Upper lobe of left lung (tissue), 6 donors: ENCODE data around the gene SH2D3C. TPM values are rescaled to one million over a fixed set of nuclear protein-coding genes. Genes with fewer than 3 reads are reported as not detected.
A peak's percentile ranks its signal among the peaks of the same experiment; 100 is the strongest.

Experiments
- ATAC-seq, 2 donors: fragments of 200-7000 bp; cut with Tn5 transposase; one replicate each; pipeline ENCODE4 v1.9.1; 2022; ENCODE audit warnings: mild to moderate bottlenecking in 2 of 2, moderate library complexity in 2 of 2; ENCODE audit not compliant: low FRiP score in 2 of 2
- DNase-seq, 2 donors: peaks; one replicate each; pipeline ENCODE4 v3.0.0-alpha.2; 2019 to 2020
- H3K27ac ChIP-seq, 4 donors: fragments of 200-600 bp; sonication (generic); one replicate each; pipeline ENCODE4 v1.5.1; 2016 to 2019
- H3K27me3 ChIP-seq, 4 donors: fragments of 200-600 bp; sonication (generic); one replicate each; pipeline ENCODE4 v1.5.1; 2017 to 2019
- H3K36me3 ChIP-seq, 4 donors: fragments of 200-600 bp; sonication (generic); one replicate each; pipeline ENCODE4 v1.5.1; 2016 to 2019
- H3K4me1 ChIP-seq, 4 donors: fragments of 200-600 bp; sonication (generic); one replicate each; pipeline ENCODE4 v1.5.1; 2018 to 2019
- H3K4me3 ChIP-seq, 4 donors: fragments of 200-600 bp; sonication (generic); one replicate each; pipeline ENCODE4 v1.5.1; 2017 to 2019; ENCODE audit warnings: mild to moderate bottlenecking in 2 of 4, moderate library complexity in 1 of 4
- H3K9me3 ChIP-seq, 4 donors: fragments of 200-600 bp; sonication (generic); one replicate each; pipeline ENCODE4 v1.5.1; 2018 to 2019
- CTCF ChIP-seq, 6 experiments: fragments of 450-650 bp in 4 of 6; fragments of 200-600 bp in 2 of 6; sonication (generic) in 2 of 6; IDR thresholded peaks; one replicate each; pipeline ENCODE4 v1.5.1; 2016 to 2019; ENCODE audit warnings: antibody characterized with exemption in 6 of 6
- EP300 ChIP-seq, 4 donors: sonication (generic); formaldehyde crosslinking; IDR thresholded peaks; one replicate each; pipeline ENCODE4 v1.5.1; 2017; ENCODE audit warnings: antibody characterized with exemption in 4 of 4, control low read depth in 2 of 4
- POLR2A ChIP-seq, 4 donors: fragments of 450-650 bp; IDR thresholded peaks; one replicate each; pipeline ENCODE4 v1.5.1; 2016 to 2017; ENCODE audit warnings: antibody characterized with exemption in 4 of 4, mild to moderate bottlenecking in 2 of 4
- POLR2AphosphoS5 ChIP-seq, 2 donors: sonication (generic); formaldehyde crosslinking; IDR thresholded peaks; one replicate each; pipeline ENCODE4 v1.5.1; 2017; ENCODE audit warnings: antibody characterized with exemption in 2 of 2
- WGBS, 2 donors: methylation state at CpG; one replicate each; pipeline ENCODE4 v1.1.5; 2017 to 2018; 5-methylcytosine and 5-hydroxymethylcytosine counted together
- total RNA-seq, 6 donors: library from RNA; depleted of rRNA in 4 of 6; stranded (reverse); fragments of >200 nt in 4 of 6; gene quantifications; one replicate each; pipeline versions ENCODE4 v1.1.0 to v1.2.1, GENCODE V29; 2016 to 2021
- donor health status: DM: no; HTN: no; CAD: no; lungs with moderate emphysema.
- donor health status: DM: no; HTN: yes; CAD: no; lungs with severe emphysema.

SH2D3C gene
- total RNA-seq, 6 donors from 2014 or later, result 17.5 to 90.4 (median 37.5) TPM

- H3K36me3 ChIP-seq, result peaks cover 0 to 95% (median 75%) of the 10 kb centered on the region in 4 donors
- H3K27ac ChIP-seq, result no peak overlapping the region
- no peaks in the 10 kb centered on the region for H3K9me3 ChIP-seq
- ATAC-seq (no peak), DNase-seq (peak in 1 of 2 donors; percentile 68)
- H3K27me3 ChIP-seq, result no peaks in the 10 kb centered on the region
- no peak overlapping the region for H3K4me3 ChIP-seq
- WGBS, 2 donors, result 93 to 94% methylated on average over 5 to 19 of the region's 19 CpGs
- no peak for TF ChIP-seq CTCF (IDR thresholded peaks at IDR 0.05)
- no peak for TF ChIP-seq EP300 (IDR thresholded peaks at IDR 0.05)
- TF ChIP-seq POLR2AphosphoS5 (IDR thresholded peaks at IDR 0.05), result no peak
- no peak for TF ChIP-seq POLR2A (IDR thresholded peaks at IDR 0.05)
- peaks cover 18 to 35% (median 24%) of the 10 kb centered on the region in 4 donors for H3K4me1 ChIP-seq
These were observed 33.9 kb downstream of the SH2D3C start for GRCh38 chr9:127744398-127745110.

- WGBS, 2 donors, result 62 to 83% methylated on average over 24 to 25 of the region's 33 CpGs
- DNase-seq, result peak; percentile 39 to 80
- H3K4me3 ChIP-seq, result peak overlapping the region in 3 of 4 donors; percentile 29 to 41 (median 32)
- no peak for TF ChIP-seq EP300 (IDR thresholded peaks at IDR 0.05)
- no peak for TF ChIP-seq POLR2A (IDR thresholded peaks at IDR 0.05)
- peak in 1 of 2 donors; percentile 74 for ATAC-seq
- H3K4me1 ChIP-seq, result peaks cover 18 to 35% (median 24%) of the 10 kb centered on the region in 4 donors
- H3K36me3 ChIP-seq, result peaks cover 0 to 93% (median 72%) of the 10 kb centered on the region in 4 donors
- no peaks in the 10 kb centered on the region for H3K9me3 ChIP-seq
- no peaks in the 10 kb centered on the region for H3K27me3 ChIP-seq
- H3K27ac ChIP-seq, result peak overlapping the region in 2 of 4 donors; percentile 17 to 71
These were observed 35.9 kb downstream of the SH2D3C start for GRCh38 chr9:127742435-127743088.

GRCh38 chr9:127741831-127742434 lies 36.5 kb downstream of the SH2D3C start:
- Histone ChIP-seq H3K4me3 (peak overlapping the region in 3 of 4 donors; percentile 29 to 41 (median 32)), H3K36me3 (peaks cover 0 to 87% (median 68%) of the 10 kb centered on the region in 4 donors), H3K4me1 (peaks cover 18 to 35% (median 24%) of the 10 kb centered on the region in 4 donors), H3K27ac (peak overlapping the region in 2 of 4 donors; percentile 71), H3K27me3 (no peaks in the 10 kb centered on the region), H3K9me3 (no peaks in the 10 kb centered on the region)
- ATAC-seq (peak; percentile 59 to 81), DNase-seq (peak; percentile 87 to 90)
- WGBS, 2 donors, result 61 to 67% methylated on average over 30 to 36 of the region's 38 CpGs
- no peak for TF ChIP-seq CTCF (IDR thresholded peaks at IDR 0.05)
- no peak for TF ChIP-seq POLR2A (IDR thresholded peaks at IDR 0.05)
- no peak for TF ChIP-seq EP300 (IDR thresholded peaks at IDR 0.05)
- TF ChIP-seq POLR2AphosphoS5 (IDR thresholded peaks at IDR 0.05), result no peak

- H3K27ac ChIP-seq, result peak overlapping the region; percentile 46 to 76 (median 70)
- ATAC-seq, result no peak
- peaks cover 18 to 41% (median 27%) of the 10 kb centered on the region in 4 donors for H3K4me1 ChIP-seq
- H3K36me3 ChIP-seq, result peaks cover 0 to 66% (median 52%) of the 10 kb centered on the region in 4 donors
- no peaks in the 10 kb centered on the region for H3K27me3 ChIP-seq
- H3K9me3 ChIP-seq, result no peaks in the 10 kb centered on the region
- TF ChIP-seq POLR2A (IDR thresholded peaks at IDR 0.05) (no peak), EP300 (IDR thresholded peaks at IDR 0.05) (no peak), POLR2AphosphoS5 (IDR thresholded peaks at IDR 0.05) (no peak), CTCF (IDR thresholded peaks at IDR 0.05) (no peak)
- H3K4me3 ChIP-seq, result no peak overlapping the region
- peak in 1 of 2 donors; percentile 79 for DNase-seq
- 83 to 85% methylated on average over 12 to 19 of the region's 19 CpGs for WGBS, 2 donors
These were observed 38.7 kb downstream of the SH2D3C start for GRCh38 chr9:127739614-127740330.
